GM19328 (cell line): Measurements from ENCODE around the gene NDUFB10.

Source experiments
- ATAC-seq: cut with Tn5 transposase; IDR thresholded peaks from one replicate; pipeline ENCODE4 v1.9.1; 2021; ENCODE audit warnings: mild to moderate bottlenecking, moderate library complexity; ENCODE audit not compliant: unreplicated experiment

NDUFB10 gene

GRCh38 chr16:1998852-1999801 is 39.8 kb downstream of the NDUFB10 start:
- no peak for ATAC-seq

GRCh38 chr16:1999866-2000514 is 40.7 kb downstream of the NDUFB10 start:
- ATAC-seq: no peak

GRCh38 chr16:2001035-2001434 is 41.7 kb downstream of the NDUFB10 start:
- no peak for ATAC-seq

DNA sequence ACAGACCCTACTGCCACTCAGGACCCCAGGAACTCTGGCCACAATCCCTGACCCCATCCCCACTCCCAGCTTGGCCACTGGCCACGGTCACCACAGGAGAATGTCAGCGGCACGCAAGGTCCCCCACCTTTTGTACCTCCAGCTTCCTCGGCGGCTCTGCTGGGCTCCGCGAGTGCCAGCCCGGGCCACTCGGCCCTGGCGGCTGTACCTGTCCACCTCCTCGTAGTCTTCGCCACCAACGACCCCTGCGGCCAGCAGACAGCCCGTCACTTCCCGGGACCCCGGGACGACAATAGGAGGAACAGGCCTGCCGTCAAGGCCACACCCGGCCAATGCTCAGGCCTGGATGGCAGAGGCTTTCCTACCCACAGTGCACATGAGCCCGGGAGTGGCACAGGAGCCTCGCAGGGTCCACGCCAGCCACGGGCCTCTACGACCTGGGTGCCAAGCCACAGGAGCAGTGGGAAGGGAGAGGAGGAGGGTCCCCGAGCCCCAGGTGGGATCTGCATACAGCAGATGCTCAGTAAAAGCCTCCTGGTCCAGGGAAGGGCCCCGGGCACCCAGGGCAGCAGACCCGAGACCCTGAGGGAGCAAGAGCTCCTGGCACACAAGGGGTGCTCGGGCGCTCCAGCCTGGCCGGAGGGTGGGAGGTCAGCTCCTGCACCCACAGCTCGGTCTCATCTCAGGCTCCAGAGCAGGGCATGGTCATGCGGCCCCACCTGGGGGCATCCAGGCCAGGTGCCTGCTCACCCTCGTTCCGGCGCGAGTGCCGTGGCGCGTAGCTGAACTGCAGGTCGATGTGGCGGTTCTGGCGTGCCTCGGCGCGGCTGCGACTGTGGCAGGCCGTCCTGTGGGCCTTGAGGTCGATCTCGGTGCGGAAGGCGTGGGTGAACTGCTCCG is 42.4 kb downstream of the NDUFB10 start:
- ATAC-seq: no peak

GRCh38 chr16:2002406-2003230 is 43.3 kb downstream of the NDUFB10 start:
- ATAC-seq: no peak

GRCh38 chr16:2003231-2003826 is 44.0 kb downstream of the NDUFB10 start:
- no peak for ATAC-seq

DNA sequence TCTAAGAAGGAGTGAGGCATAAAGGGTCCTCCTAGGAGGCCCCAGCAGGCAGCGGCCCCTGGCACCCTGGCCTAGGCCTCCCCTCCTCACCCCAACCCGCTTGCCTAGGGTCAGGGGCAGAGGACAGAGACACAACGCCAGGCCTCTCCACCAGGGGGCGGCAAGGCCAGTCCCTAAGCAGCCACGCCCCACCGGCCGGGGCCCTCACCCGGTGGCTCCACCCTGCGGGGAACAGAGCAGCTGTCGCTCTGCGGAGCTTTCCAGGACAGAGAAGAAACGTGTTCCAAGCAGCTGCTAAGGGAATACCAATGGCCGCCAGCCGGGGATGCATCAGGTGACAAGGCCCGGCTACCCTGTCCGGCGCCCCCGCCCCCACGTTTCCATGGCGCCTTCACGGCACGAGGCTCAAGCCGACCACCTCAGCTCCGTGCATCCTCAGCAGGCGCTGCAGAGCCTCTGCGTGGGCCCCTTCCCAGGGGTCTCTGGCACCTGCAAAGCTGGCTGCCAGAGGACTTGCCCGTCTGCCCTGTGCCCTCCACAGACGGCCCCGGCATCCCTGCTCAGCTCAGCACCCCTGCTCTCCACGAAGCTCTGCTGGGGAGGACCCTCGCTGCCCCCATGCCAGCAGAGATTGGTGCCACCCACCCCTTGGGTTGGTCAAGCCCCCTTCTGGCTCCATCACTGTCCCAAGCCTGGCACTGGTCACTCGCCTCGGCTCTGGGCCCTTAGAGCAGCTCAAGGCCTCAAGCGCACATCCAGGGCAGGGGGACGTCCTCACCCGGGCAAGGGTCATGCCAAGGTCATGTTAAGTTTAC is 44.7 kb downstream of the NDUFB10 start:
- ATAC-seq: peak; percentile 52

DNA sequence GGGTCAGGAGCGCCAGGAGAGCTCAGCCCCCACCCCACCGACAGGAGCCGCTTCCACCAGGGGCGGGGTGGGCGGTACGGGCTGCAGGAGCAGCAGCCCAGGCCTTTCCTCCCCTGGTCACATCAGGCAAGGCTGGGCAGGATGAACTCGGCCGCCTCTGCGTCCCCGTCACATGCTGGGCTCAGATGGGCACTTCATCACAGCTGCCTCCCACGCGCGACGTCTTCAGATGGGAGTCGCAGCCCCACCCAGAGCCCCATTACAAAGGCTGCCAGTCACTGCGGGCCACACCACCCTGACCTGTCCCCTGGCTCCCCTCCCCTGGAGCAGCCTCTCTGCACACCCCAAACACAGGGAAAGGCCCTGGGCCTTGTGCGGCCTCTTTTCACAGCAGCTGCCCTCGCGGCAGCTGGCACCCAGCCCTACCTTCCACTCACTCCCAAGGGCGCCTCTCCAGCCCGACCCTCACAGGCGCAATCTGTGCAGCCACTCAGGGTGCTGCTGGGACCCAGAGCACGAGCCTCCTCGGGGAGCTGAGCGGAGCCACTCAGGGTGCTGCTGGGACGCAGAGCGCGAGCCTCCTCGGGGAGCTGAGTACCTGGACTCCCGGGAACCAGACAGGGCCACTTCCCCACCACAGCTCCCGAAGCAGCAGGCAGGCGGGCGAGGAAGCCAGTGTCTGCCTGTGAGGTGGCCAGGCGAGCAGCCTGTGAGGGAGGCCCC is 45.6 kb downstream of the NDUFB10 start:
- no peak for ATAC-seq

DNA sequence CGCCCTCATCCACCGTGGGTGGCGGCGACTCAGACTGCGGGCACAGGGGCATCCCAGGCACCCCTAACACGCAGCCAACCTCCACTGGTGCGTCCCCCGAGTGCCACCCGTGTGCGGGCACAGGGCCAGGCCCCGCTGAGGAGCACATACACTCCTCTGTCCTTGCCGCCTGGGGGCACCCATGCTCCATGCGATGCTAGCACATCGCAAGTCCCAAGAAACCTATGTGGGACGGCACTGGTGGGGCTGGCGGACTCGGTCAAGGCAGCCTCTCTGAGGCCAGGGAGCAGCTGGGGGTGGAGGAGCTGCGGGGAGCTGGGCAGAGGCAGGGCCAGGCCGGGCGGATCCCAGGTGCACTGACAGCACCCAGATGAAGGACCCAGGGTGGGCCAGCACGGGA is 46.3 kb downstream of the NDUFB10 start:
- no peak for ATAC-seq

GRCh38 chr16:2006317-2006716 is 47.0 kb downstream of the NDUFB10 start:
- ATAC-seq: no peak

GRCh38 chr16:2007081-2007836 is 47.9 kb downstream of the NDUFB10 start:
- ATAC-seq: no peak

- ATAC-seq: no peak
These were observed 48.7 kb downstream of the NDUFB10 start for GRCh38 chr16:2008009-2008526.

- no peak for ATAC-seq
These were observed 49.4 kb downstream of the NDUFB10 start for GRCh38 chr16:2008631-2009163.

GRCh38 chr16:2009164-2009711 is 49.9 kb downstream of the NDUFB10 start:
- peak; percentile 31 for ATAC-seq

- ATAC-seq: peak; percentile 67
These were observed 50.6 kb downstream of the NDUFB10 start, which contains the start of gene ZNF598 for GRCh38 chr16:2009791-2010510. ZNF598 (minus strand) TSS chr16:2009821.
